Fibroblast of peridontal ligament (primary cell): ENCODE measurements around the gene MYCL.

Experiments
- DNase-seq: peaks from one replicate; pipeline ENCODE4 v3.0.0-alpha.2; 2010; ENCODE audit errors: extremely low read depth

MYCL gene, protein sequence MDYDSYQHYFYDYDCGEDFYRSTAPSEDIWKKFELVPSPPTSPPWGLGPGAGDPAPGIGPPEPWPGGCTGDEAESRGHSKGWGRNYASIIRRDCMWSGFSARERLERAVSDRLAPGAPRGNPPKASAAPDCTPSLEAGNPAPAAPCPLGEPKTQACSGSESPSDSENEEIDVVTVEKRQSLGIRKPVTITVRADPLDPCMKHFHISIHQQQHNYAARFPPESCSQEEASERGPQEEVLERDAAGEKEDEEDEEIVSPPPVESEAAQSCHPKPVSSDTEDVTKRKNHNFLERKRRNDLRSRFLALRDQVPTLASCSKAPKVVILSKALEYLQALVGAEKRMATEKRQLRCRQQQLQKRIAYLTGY

DNA sequence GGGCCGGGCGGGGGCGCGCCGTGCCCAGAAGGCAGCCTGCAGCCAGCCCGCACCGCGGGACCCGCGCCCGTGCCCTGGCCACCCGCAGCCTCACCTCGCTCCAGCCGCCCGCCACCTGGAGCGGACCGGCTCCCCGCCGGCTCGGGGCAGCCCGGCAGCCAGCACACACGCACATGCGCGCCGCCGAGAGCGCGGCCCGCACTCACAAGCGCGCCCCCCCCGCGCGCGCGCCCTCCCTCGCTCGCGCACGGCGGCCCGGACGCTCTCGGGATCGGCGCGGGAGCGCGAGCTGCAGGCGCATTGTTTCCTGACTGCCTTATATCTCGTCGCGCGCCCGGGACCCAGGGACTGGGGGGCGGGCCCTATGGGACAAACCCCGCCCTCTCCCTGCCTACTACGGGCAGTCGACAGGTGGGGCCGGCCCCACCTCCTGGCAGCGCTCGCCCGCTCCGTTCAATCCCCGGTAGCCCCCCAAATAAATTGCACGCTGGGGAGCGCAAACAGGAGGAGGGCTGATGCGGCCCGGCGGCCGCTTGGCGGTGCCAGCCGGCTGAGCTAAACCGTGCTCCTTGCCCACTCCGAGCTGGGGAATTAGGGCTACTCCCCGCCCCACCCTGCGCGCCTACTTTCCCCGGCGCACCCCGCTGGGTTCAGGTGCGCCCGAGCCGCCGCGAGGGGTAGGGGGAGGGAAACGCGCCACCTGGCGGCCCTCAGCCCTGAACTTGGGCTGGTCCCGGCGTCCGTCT is at the start of gene MYCL:
MYCL (minus strand) TSS at position 204 of the 746 bp plus-strand sequence. CDS start 483 bp downstream, outside the sequence.
- DNase-seq, result no peak

DNA sequence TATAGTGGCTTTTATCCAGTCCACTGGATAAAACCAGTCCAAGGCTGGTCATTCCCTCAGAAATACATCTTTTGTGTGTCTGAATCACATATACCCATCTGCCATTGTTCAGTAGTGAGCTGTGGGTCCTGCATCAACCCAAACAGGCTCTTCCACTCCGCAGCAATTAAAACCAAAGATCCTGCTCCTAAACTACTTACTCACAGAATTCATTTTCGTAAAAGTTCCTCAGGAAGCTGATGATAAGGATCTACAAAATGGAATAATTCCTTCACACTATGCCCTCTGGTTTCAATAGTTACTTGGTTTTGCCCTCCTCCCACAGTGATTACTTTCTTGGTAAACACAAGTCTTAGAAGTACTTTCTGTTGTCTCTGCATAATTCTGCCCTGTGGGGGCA is 48.2 kb upstream of the MYCL start:
- no peak for DNase-seq

DNA sequence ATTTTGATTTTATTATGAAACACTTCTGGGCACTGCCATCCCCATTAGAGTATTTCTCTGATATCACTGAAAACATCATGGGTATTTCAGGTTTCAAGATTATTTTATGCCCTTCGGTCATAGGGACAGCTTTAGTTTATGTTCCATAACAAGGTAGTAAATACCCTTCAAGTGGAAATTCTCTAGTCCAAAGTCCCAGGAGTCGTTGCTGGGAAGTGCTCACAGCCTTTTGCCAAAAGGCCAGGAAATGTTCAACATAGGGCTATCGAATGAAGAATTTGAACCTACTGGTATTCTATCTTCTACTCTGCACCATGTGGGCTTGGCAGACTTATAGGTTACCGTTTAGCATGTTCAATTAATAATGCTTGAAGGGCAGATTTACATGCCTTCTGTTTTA is 45.5 kb upstream of the MYCL start:
- DNase-seq, result no peak

DNA sequence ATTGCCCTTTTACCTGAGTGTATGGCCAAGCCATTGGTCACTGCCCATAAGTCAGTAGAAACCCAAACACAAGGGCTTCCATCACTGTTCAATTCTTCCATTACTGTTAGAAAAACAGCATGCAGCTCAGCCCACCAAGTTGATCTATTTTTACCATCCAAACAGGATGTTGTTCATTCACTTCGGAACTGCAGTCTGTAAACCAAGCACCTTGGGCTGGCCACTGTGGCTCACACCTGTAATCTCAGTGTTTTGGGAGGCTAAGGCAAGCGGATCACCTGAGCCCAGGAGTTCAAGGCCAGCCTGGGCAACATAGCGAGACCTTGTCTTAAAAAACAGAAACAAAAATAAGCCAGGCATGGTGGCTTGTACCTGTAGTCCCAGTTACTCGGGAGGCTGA is 44.5 kb upstream of the MYCL start:
- DNase-seq, result no peak

DNA sequence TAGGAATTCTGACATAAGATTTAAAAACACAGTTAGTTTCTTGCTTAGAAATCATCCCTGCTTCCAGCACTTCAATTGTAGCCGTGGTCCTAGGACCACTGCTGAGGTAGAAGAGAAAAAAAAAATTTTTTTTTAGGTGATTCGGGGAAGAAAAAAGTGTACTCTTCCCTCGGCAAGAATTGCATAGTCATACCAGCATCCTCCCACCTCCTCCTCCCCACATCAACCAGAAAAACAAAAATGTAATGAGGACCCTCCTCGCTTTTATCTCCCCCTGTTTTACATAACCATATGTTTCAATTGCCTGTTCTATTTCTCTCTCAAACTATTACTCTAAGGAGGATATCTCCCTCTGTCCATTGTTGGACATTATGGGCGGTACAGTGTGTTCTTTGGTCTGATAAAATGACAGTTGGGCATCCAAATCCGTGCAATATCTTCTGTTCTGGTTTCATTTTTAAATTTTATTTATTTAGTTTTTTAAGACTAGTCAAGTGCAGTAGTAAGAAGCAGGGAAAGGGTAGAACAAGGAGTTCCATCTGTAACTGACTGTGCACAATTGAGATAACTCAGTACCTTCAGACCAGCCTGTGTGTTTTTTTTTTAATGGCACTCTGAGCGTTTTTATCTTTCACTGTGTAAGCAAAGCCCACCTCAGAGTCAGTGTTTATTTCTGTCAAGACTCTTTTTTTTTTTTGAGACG is 42.8 kb upstream of the MYCL start:
- no peak for DNase-seq

DNA sequence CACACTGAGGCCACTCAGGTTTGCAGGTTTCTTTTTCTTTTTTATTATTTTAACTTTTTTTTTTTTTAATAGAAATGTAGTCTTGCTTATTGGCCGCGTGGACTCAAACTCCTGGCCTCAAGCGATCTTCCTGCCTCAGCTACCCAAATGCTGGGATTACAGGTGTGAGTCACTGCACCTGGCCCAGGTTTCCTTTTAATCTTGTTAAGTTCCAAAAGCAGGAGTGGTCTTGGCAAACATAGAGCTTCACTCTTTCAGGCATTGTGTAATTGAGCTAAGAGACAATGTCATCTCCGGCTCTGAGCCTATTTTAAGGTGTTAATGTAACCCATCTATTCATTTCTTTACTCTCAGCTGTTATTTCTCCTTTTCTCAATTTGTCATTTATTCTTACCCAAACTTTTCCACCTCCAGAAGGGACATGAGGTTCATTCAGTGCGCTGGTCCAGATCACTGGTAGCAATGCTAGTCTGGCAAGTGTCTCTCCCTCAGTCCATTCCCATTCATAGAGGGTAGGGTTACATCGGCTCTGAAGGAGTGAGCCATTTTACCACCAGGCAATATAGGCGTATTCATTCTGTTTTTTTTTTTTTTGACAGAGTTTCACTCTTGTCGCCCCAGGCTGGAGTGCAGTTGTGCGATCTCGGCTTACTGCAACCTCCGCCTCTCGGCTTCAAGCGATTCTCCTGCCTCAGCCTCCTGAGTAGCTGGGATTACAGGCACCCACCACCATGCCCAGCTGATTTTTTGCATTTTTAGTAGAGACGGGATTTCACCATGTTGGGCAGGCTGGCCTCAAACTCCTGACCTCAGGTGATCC is 42.0 kb upstream of the MYCL start:
- DNase-seq, result no peak

DNA sequence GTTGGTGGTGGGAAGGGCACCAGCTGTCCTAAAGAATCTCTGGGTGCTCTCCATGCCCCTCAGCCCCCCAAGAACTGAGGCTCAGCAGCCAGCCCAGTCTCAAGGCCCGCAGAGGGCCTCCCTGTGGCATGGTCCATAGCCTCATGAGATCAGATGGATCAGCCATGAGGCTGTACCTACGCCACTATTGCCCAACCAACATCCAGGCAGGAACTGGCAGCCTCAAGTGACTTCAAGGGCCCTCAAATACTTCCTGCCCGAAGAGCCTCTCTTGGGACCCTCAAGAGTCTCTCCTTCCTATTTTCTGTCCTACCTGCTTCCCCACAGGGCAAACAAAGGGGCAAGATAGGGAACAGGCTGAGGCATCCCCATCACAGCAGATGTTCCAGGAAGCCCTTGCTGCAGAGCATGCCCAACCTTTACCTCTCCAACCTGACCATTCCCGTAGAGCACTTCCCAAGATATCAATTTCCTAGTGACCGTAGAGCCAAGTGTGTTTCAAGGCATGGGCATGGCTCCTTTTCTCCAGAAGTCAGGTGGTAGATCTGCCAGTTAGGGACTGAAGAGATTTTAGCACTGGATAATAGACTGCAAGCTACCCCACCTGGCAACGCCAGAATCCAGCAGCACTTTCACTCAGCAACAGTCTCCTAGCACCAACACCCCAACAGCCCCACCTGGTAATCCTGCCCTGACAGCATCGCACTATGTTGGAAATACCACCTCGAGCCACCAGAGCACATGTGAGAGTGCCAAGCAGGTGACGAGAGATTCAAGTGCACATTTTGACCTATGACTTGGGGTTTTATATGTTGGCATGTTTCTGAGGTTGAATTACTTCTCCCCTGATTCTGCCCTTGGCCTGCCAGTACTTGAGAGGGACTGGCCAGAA is 39.5 kb upstream of the MYCL start:
- no peak for DNase-seq

DNA sequence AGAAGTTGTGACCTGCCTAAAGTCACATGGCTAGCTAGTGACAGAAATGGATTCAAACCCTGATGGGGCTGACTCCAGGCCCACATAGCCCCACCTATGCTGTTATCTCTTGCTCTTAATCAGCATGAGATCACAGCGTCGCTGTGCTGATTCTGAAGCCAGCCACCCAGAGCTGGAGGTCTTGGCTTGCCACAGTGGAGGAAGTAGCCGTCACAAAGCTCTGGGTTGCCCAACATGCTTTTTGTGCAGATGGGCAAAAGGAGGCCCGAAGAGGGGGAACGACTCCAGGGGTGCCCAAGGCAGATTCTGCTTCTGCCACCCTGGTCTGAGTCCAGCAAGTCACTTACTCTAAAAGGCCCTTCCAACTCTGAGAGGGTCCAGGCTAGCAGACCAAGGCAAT is 38.5 kb upstream of the MYCL start:
- DNase-seq, result no peak

DNA sequence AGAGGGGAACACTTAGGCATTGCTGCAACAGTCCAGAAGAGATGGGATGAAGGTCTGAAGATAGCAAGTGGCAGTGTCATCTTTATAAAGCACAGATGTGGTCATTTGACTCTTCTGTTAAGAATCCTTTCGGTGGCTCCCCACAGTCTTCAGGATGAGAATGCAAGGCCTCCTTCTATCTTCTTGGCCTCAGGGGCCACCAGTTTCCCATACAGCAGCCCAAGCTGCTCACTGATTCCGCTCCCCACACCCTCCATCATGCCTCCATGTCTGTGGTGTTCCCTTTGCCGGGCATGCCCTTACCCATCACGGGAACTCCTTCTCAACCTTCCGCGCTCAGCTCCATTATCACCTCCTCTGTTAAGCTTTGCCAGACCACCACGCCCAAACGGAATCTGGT is 37.1 kb upstream of the MYCL start:
- DNase-seq, result no peak

DNA sequence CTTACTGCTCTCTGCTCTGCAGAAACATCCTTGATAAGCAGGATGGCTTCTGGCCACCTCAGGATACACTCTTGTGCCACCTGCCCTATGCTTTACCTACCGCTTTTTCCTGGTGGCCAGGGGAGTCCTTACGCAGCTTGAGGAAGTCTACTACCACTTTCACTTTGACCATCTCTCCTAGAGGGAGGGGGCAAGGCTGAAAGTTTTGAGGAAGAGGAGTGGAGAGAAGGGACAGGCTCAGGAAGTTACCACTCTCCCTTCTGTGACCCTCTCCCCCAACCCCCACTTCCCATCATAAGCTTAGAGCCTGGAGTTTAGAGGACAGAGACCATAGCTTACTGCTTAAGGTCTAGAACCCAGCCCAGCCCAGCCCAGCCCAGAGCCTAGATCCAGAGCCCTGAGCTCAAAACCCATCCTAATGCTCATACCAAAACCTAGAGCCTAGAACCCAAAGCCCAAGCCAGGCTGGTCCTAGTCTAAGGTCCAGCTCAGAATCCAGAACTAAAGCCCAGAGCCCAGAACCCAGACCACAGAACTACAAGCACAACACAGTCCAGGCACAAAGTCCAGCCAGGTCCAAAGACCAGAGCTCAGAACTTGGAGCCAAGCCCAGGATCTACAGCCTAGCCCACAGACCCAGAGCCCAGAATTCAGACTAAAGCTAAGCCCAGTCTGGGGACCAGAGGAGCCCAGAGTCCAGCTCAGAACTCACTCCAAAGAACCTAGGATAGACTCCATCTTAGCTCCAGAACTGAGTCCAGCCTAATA is 35.2 kb upstream of the MYCL start:
- DNase-seq, result no peak

DNA sequence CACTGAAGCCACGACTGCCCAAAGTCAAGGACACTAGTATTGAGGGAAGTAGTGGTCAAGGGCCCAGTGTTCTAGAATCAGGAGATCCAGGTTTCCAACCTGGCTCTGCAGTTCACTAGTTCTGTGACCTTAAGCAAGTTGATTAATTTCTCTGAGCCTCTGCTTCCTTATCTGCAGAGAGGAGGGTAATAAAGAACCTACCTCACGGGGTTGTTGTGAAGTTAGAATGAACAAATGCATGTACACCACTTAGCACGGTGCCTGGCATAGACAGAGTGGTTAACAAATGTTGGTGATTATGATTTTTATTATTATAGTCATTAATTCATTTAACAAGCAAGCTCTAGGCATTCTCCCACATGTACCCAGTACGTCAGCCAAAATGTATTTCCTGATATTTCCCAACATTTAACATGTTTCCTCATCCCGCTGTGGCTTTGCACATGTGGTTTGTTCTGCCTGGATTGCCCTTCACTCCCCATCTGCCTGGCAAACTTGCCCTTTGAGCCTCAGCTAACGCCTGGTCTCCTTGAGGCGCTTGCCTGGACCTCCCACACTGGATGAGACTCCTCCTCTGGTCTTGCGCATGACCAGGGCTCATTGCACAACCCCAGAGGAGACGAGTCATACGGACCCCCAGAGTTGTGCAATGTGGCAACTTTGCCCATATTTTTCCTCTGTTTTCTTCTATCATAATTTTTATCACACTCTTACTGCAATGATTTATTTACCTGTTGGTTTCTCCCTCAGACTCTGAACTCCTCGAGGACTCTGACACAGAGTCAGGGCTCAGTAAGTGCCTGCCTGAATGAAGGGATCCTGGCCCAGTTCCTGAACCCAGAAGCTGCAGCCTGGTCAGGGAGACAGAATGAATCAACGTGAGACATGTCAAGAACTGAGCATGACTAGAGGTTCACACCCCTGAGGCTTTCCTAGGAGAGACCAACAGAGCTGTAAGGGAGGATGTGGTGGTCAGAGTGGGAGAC is 32.5 kb upstream of the MYCL start:
- DNase-seq, result peak; percentile 99

DNA sequence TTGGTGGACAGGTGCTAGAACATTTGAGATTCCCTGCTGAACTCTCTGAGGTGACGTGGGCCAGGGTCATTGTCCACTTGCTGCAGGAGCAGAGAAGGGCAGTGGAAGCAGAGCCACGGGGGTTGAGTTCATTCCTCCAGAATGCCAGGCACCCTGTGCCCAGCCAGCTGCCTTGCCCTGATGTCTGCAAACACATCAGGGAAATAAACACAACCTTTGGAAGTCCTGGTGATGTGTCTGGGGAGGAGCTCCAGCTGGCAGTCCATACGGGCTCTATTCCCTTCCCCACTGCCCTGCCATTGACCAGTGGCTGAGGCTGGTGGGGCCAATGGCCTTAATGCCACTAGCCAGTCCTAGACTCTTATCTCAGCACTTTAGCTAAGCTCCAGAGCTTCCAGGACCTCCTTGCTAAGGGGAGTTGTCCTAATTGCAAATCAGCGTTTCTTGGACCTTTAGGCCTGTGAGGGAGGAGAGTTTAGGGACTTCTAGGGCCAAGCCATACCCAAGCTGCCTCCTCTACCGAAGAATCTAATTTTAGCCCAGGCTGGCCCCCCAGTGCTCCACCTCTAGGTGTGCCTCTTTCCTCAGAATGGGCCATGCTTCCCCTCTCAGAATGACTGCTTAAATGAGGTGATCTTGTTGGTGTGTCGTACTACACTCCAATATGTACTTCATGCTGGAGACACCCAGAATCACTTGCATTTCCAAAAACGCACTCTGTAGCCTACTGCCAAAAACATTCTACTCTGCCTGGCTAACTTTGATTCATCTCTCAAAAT is 27.3 kb upstream of the MYCL start:
- DNase-seq, result no peak

DNA sequence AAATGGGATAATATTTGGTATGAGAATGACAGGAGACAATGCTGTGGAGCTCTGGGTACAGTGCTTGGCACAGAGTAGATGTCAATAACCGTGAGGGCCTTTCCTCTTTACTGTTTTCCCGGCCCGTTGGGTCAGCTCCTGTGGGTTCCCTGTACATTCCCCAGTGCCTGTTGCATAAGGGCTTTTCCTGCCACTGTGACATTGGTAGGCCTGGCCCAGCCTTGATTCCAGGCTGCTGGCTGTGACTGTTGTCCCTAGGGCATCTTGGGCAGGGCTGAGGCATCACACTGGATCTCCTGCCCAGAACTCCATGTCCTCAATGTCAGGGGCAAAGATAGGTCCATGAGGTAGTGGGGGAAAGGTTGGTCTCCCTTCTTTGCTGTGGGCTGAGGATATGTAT is 25.8 kb upstream of the MYCL start:
- DNase-seq, result no peak

DNA sequence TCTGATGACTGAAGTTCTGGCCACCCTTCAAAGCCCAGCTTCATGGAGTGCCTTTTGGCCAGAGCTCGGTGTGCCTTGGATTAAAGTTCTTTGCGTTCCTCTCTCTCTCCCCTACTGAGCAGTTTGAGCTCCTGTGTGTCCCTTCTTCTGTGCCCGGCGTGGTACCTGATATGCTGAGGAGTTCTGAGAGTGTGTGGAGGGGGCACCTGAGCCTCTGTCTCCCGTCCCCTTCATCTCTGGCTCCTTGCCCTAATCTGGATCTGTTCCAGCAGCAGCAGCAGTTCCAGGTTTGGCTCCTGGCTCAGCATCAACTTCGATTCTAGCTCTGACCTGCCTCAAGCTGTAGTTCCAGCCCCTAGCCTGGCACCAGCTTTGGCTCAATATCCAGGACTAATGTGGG is 25.1 kb upstream of the MYCL start:
- DNase-seq, result no peak

DNA sequence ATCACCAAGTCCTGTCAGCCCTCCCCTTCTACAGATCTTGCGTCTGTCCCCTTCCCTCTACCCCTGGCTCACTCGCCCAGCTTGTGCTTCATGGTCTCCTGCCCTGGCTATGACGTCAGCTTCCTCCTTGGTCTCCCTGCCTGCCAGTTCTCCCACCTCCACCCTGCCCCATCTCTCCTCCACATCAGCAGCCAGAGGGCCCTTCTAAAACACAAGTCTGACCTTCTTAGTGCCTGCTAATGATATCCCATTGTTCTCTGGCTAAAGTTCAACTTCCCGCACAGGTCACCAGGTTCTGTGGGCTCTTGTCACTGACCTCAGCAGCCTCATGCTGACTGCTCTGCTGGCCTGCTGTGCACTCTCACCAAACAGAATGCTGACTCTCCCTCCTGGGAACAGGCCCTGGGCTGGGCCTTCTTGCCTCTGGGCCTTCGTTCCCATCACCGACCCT is 24.7 kb upstream of the MYCL start:
- peak; percentile 13 for DNase-seq

DNA sequence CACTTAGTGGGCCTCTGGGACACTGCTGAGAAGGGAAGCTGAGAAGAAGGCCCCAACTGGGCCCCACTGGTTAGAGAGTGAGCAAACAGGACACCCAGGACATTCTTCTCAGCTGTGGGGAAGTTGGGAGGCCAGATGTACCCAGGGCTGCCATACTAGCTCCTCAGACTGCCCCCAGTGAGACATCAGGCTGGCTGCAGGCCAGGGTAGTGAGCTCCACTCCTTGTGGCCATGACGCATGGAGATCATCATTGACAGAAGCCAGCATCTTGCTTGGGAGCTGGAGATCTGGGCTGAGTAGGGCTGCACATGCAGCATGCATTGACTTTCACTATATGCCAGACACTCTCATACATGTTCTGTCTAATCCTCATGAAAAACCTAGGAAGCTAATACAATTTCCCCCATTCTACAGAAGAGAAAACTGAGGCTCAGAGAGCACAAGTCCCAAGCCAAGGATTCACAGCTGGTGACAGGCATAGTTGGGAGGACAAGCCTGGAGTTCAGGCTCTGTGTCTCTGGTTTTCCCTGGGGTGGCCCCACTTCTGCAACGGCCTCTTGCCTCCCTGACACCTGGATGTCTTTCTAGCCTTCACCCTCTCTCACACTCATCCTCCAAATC is 24.1 kb upstream of the MYCL start:
- peak; percentile 8 for DNase-seq

DNA sequence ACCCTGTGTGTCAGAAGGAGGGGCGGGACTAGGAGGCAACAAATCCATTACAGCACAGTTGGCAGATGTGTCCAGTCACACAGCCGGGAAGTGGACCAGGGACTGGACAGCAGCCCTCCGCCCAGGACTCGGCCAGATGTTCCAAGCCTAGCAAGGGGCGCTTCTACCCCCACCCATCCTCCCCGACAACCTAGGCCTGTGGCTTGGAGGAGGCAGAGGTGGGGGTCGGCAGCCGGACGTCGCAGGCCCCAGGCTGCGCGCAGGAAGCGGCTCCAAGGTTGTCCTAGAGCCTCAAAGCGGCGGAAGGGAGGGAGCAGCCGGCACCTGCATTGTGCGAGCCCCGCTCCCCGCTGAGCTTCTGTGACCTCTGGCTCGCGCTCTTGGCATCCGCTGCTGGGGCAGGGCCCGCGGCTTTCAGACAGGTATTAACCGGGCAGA is 20.6 kb upstream of the MYCL start:
- DNase-seq, result no peak
